Fibroblast of skin of right quadriceps (primary cell): ENCODE results near the gene GLT8D2.

Source experiments
- DNase-seq: peaks from one replicate; pipeline ENCODE4 v3.0.0-alpha.2; 2013

GLT8D2 gene

GRCh38 chr12:103944964-103945363, 105.0 kb downstream of the GLT8D2 start:
- DNase-seq, result no peak
